T-helper 1 cell treated with Interleukin-12 subunit alpha and Interleukin-12 subunit beta and Interleukin-4 antibody, amounts not matched to agents 30 μg/mL and 1 μg/mL, for 36 hours (primary cell): ENCODE measurements around the gene TNFSF12.

Source experiments
- H3K27ac Mint-ChIP-seq: one replicate; pipeline ENCODE4 v1.8.0; 2021; ENCODE audit warnings: mild to moderate bottlenecking, mixed read lengths
- H3K27me3 Mint-ChIP-seq: one replicate; pipeline ENCODE4 v1.8.0; 2021; ENCODE audit warnings: low read depth, mixed read lengths
- H3K36me3 Mint-ChIP-seq: one replicate; pipeline ENCODE4 v1.8.0; 2021; ENCODE audit warnings: low read depth, mixed read lengths
- H3K4me1 Mint-ChIP-seq: one replicate; pipeline ENCODE4 v1.8.0; 2021; ENCODE audit warnings: low read depth, mixed read lengths
- H3K4me3 Mint-ChIP-seq: one replicate; pipeline ENCODE4 v1.8.0; 2021; ENCODE audit warnings: mild to moderate bottlenecking, moderate library complexity, mixed read lengths
- H3K9me3 Mint-ChIP-seq: one replicate; pipeline ENCODE4 v1.8.0; 2021; ENCODE audit warnings: mixed read lengths

Gene TNFSF12

DNA sequence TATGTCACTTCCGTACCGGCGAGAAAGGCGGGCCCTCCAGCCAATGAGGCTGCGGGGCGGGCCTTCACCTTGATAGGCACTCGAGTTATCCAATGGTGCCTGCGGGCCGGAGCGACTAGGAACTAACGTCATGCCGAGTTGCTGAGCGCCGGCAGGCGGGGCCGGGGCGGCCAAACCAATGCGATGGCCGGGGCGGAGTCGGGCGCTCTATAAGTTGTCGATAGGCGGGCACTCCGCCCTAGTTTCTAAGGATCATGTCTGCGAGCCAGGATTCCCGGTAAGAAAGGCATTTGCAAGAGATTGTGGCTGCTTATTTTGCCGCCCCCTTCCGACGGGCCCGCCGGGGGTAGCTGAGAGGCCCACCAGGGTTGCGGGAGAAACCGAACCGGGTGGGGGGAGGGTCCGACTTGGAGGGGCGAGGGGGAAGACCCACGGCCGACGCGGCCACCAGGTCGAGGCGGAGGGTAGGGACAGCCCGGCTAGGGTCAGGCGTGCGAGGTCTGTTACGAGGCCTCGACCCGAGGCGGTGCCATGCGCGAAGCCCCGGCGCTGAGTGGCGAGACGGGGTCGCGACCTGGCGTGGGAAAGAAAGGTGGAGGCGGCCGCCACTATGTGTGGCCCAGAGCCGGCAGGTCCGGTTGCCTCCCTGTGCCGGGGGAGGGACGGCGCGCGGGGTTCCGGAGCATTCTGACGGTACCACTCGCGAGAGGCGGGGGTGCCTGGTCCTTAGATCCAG lies 23.9 kb downstream of the TNFSF12 start:
- H3K9me3 Mint-ChIP-seq = no peaks in the 10 kb centered on the region
- H3K4me3 Mint-ChIP-seq = peak overlapping the region; percentile 95
- H3K27ac Mint-ChIP-seq = peak overlapping the region; percentile 100
- H3K36me3 Mint-ChIP-seq = peaks cover 64% of the 10 kb centered on the region
- H3K27me3 Mint-ChIP-seq = no peaks in the 10 kb centered on the region
- H3K4me1 Mint-ChIP-seq = peaks cover 44% of the 10 kb centered on the region

DNA sequence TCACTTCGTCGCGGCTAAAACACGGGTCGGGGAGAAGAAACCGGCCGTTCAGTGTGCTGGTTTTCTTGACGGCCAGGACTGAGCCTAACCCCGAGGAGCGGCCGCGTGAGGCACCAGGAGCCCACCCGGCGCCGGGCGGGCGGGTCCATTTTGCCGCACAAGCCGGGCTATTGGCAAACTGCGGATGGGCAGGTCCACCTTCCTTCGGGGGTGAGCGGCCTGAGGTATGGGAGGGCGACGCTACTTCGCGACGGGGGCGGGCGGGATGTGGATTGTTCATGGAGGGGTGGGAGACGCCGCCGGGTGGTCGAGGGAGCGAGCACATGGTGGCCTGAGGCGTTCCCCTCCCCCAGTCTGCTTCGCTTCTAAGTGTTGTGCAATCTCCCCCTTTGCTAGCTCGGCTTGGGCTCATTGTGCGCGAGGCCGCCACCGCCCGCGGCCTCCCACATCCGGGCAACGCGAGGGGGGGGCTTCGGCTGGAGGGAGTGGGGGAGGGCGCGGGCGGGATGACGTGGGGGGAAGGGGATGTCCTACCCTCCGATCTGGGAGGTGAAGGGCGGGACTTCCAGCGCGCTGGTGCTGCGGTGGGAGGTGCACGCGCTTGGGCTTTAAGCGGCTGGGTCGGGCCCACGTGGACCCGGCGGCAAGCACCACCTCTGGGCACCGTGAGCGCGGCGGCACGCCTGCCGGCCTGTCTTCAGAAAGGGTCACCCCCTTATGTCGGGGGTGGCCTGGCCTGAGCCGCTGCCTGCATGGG lies 24.6 kb downstream of the TNFSF12 start:
- Mint-ChIP-seq H3K4me1 (peaks cover 49% of the 10 kb centered on the region), H3K27me3 (no peaks in the 10 kb centered on the region), H3K4me3 (peak overlapping the region; percentile 95), H3K36me3 (peaks cover 69% of the 10 kb centered on the region), H3K9me3 (no peaks in the 10 kb centered on the region), H3K27ac (peak overlapping the region; percentile 100)

DNA sequence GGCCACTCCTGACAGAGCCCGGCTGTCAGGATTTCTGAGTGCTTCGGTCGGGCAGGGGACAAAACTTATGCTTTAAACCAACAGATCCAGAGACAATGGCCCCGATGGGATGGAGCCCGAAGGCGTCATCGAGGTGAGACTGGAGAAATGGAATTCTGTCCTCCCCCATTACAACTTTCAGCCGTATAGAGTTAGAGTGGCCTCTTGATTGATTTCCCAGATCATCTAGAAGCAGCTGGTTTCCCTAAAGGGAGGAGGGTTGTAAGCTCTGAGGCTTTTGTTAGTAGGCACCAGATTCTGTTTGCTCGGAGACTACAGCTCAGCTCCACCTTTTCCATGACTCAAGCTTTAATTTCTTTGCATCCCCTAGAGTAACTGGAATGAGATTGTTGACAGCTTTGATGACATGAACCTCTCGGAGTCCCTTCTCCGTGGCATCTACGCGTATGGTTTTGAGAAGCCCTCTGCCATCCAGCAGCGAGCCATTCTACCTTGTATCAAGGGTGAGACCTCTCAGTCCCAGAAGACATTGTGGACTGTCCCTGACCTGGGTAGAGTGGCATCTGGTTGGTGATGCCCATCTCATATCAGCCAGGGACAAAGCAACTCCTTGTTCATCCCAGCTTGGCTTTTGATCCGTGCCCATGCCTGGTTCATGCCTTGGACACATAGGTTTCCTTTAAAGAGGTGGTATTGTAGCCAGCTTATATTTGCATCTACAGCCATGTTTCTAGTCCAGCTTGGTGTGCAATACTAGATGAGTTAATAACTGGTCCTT lies 25.5 kb downstream of the TNFSF12 start:
- Mint-ChIP-seq H3K4me3 (peak overlapping the region; percentile 95), H3K27ac (peak overlapping the region; percentile 100), H3K9me3 (no peaks in the 10 kb centered on the region), H3K4me1 (peaks cover 50% of the 10 kb centered on the region), H3K36me3 (peaks cover 71% of the 10 kb centered on the region), H3K27me3 (no peaks in the 10 kb centered on the region)

DNA sequence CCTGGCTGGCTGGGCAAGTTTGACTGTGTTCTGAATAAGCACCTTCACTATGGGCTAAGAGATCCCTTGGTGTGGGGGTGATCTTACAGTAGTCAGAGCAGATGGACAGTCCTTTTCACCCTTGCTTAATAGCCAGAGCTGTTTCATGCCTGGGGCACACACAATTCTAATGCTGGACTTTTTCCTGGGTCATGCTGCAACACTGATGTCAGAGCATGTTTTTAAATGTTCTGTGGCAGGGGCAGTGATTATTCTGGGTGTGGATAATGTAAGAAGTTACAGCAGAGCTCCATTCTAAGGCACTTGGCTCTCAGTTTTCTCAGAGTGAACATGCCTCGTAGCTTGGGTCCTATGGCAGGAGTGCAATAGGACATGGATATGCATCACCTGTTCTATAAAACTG lies 26.6 kb downstream of the TNFSF12 start:
- Mint-ChIP-seq H3K27me3 (no peaks in the 10 kb centered on the region), H3K4me1 (peaks cover 58% of the 10 kb centered on the region), H3K4me3 (peak overlapping the region; percentile 95), H3K36me3 (peaks cover 69% of the 10 kb centered on the region), H3K27ac (no peak overlapping the region), H3K9me3 (no peaks in the 10 kb centered on the region)

DNA sequence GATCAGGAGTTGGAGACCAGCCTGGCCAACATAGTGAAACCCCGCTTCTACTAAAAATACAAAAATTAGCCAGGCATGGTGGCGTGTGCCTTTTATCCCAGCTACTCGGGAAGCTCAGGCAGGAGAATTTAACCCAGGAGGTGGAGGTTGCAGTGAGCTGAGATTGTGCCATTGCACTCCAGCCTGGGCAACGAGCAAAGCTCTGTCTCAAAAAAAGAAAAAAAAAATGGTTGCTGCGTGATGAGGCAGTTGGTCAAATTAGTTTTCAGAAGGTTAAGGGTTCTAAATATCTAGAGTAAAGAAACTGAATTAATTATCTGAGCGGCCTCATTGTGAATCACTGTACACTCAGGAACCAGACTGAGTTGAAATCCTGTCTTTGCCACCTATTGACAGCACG lies 27.1 kb downstream of the TNFSF12 start:
- no peaks in the 10 kb centered on the region for H3K9me3 Mint-ChIP-seq
- peak overlapping the region; percentile 95 for H3K4me3 Mint-ChIP-seq
- H3K4me1 Mint-ChIP-seq = peaks cover 60% of the 10 kb centered on the region
- H3K27me3 Mint-ChIP-seq = no peaks in the 10 kb centered on the region
- H3K36me3 Mint-ChIP-seq = peaks cover 71% of the 10 kb centered on the region
- H3K27ac Mint-ChIP-seq = no peak overlapping the region

DNA sequence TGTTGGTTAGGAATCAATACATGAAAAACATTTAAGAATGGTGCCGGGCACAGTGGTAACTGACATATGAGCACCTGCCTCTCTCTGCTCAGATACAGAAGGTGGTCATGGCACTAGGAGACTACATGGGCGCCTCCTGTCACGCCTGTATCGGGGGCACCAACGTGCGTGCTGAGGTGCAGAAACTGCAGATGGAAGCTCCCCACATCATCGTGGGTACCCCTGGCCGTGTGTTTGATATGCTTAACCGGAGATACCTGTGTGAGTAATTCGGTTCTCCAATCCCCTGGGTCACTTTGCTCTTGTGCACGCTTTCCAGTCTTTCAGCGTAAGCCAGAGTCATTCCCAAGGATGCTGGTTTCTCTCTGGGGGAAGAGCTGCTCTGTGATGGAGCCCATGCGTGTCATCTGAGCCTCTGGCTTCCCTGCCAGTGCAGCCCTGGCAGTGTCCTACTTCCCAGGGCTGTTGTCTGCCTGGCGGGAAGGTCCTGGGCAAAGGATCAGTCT lies 27.6 kb downstream of the TNFSF12 start:
- Mint-ChIP-seq H3K27ac (peak overlapping the region; percentile 57), H3K4me3 (peak overlapping the region; percentile 28), H3K9me3 (no peaks in the 10 kb centered on the region), H3K27me3 (no peaks in the 10 kb centered on the region), H3K36me3 (peaks cover 73% of the 10 kb centered on the region), H3K4me1 (peaks cover 59% of the 10 kb centered on the region)

DNA sequence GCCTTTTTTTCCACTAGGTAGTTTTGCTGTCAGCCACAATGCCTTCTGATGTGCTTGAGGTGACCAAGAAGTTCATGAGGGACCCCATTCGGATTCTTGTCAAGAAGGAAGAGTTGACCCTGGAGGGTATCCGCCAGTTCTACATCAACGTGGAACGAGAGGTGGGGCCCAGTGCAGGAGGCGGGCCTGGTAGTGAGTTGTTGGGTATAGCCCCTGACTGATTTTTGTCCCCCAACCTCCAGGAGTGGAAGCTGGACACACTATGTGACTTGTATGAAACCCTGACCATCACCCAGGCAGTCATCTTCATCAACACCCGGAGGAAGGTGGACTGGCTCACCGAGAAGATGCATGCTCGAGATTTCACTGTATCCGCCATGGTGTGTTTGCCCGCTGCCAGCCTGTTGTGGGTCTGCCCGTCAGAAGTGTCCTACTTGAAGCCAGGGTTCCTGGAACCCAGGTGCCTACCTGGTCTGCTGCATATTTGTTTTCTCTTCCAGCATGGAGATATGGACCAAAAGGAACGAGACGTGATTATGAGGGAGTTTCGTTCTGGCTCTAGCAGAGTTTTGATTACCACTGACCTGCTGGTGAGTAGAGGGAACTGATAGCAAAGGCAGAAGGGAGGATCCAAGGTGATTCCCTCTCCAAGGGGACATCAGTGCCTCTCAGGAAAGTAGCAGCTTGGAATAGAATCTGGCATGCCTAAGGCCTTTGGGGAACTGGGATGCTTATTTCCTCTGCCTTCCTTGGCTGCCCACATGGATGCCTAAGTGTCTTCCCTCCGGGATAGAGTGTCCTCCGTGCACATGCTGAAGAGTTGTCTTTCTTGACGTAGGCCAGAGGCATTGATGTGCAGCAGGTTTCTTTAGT lies 28.7 kb downstream of the TNFSF12 start:
- Mint-ChIP-seq H3K27ac (peak overlapping the region; percentile 38), H3K36me3 (peaks cover 70% of the 10 kb centered on the region), H3K4me1 (peaks cover 58% of the 10 kb centered on the region), H3K4me3 (peak overlapping the region; percentile 12), H3K9me3 (no peaks in the 10 kb centered on the region), H3K27me3 (no peaks in the 10 kb centered on the region)

DNA sequence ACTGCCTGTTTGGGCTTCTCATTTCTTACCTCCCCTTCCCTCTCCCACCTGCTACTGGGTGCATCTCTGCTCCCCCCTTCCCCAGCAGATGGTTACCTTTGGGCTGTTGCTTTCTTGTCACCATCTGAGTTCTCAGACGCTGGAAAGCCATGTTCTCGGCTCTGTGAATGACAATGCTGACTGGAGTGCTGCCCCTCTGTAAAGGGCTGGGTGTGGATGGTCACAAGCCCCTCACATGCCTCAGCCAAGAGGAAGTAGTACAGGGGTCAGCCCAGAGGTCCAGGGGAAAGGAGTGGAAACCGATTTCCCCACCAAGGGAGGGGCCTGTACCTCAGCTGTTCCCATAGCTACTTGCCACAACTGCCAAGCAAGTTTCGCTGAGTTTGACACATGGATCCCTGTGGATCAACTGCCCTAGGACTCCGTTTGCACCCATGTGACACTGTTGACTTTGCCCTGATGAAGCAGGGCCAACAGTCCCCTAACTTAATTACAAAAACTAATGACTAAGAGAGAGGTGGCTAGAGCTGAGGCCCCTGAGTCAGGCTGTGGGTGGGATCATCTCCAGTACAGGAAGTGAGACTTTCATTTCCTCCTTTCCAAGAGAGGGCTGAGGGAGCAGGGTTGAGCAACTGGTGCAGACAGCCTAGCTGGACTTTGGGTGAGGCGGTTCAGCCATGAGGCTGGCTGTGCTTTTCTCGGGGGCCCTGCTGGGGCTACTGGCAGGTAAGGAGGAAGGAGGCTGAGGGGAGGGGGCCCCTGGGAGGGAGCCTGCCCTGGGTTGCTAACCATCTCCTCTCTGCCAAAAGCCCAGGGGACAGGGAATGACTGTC lies 30.4 kb downstream of the TNFSF12 start, which contains the start of gene CD68:
Gene CD68 (plus strand): TSS at position 638 of the 833 bp plus-strand sequence. CDS start 40 bp downstream, at position 678.
- Mint-ChIP-seq H3K9me3 (no peaks in the 10 kb centered on the region), H3K36me3 (peaks cover 61% of the 10 kb centered on the region), H3K4me1 (peaks cover 60% of the 10 kb centered on the region), H3K27me3 (no peaks in the 10 kb centered on the region), H3K4me3 (peak within 1 kb of the TSS; percentile 64), H3K27ac (peak within 1 kb of the TSS; percentile 87)

DNA sequence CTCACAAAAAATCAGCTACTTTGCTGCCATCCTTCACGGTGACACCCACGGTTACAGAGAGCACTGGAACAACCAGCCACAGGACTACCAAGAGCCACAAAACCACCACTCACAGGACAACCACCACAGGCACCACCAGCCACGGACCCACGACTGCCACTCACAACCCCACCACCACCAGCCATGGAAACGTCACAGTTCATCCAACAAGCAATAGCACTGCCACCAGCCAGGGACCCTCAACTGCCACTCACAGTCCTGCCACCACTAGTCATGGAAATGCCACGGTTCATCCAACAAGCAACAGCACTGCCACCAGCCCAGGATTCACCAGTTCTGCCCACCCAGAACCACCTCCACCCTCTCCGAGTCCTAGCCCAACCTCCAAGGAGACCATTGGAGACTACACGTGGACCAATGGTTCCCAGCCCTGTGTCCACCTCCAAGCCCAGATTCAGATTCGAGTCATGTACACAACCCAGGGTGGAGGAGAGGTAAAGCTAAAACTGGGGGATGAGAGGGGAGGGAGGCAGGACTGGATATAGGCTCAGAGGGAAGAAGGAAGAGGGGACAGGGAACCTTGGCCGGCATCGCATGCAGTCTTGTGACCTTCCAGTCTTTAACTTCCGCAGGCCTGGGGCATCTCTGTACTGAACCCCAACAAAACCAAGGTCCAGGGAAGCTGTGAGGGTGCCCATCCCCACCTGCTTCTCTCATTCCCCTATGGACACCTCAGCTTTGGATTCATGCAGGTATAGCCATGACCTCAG lies 31.2 kb downstream of the TNFSF12 start:
- Mint-ChIP-seq H3K27me3 (no peaks in the 10 kb centered on the region), H3K9me3 (no peaks in the 10 kb centered on the region), H3K4me3 (peak overlapping the region; percentile 14), H3K4me1 (peaks cover 56% of the 10 kb centered on the region), H3K36me3 (peaks cover 55% of the 10 kb centered on the region), H3K27ac (peak overlapping the region; percentile 87)

DNA sequence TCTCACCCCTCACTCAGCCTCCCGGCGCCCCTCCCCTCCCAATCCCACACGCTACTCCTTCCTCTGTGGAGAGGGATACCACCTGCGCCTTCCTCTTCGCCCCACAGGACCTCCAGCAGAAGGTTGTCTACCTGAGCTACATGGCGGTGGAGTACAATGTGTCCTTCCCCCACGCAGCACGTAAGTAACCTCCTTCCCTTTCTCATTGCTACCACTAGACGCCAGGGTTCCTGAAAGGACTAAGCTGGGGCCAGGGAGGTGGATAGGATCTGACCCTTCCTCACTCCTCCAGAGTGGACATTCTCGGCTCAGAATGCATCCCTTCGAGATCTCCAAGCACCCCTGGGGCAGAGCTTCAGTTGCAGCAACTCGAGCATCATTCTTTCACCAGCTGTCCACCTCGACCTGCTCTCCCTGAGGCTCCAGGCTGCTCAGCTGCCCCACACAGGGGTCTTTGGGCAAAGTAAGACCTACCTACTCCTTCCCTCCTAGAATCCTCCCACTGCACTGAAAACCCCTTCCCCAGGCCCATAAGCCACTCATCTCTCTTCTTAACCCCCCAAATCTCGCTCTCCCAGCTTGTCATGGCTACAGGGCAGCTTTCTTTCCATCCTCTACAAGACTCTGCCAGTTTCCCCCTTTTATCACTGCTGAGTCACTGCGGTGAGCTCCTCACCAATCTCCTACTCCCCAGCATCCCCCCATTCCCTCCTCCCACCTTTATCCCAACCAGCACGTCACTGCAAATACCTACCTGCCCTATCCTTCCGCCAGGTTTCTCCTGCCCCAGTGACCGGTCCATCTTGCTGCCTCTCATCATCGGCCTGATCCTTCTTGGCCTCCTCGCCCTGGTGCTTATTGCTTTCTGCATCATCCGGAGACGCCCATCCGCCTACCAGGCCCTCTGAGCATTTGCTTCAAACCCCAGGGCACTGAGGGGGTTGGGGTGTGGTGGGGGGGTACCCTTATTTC lies 32.0 kb downstream of the TNFSF12 start:
- H3K4me3 Mint-ChIP-seq = peak overlapping the region; percentile 56
- H3K27ac Mint-ChIP-seq = peak overlapping the region; percentile 87
- H3K9me3 Mint-ChIP-seq = no peaks in the 10 kb centered on the region
- H3K27me3 Mint-ChIP-seq = no peaks in the 10 kb centered on the region
- peaks cover 48% of the 10 kb centered on the region for H3K36me3 Mint-ChIP-seq
- H3K4me1 Mint-ChIP-seq = peaks cover 56% of the 10 kb centered on the region

DNA sequence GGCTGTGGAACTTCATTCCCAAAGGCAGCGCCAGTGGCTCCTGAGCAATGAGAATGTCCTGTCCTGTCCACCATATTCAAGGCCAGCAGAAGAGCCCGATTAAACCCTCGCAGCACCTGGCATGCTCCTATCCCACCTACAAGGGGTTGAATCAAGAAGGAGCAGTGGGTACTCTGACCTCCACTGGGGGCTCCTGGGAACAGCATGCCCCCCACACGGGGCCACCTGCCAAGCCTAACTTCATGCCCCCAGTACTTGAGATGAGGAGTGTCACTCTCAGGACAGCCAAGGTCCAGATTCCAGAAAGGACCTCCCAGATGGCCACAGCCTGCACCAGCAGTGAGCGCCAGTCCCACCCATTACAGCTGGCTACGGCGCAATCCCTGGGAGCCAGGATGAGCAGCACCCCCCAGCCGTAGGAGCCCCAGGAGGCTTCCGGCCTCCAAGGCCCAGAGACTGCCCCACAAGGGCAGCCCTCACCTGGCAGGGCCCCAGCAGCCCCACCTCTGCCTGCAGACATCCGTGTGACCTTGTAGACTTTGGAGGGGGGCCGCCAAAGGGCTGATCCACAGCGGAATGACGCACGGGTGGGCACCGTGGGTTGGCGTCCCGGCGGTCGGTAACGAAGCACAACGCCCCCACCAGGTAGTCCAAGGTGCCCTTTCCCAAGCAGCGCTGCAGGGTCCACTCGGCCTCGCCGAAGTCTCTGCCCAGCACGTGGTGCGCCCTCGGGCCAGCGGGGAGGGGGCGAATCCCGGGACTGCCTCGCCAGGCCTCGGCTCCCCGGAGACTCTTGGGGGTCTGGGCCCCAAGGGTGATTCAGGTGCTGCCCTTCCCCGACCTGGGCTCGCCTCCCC lies 33.8 kb downstream of the TNFSF12 start:
- Mint-ChIP-seq H3K27ac (peak overlapping the region; percentile 62), H3K4me1 (peaks cover 47% of the 10 kb centered on the region), H3K4me3 (peak overlapping the region; percentile 96), H3K9me3 (no peaks in the 10 kb centered on the region), H3K36me3 (peaks cover 38% of the 10 kb centered on the region), H3K27me3 (no peaks in the 10 kb centered on the region)
